Posterior cingulate gyrus (tissue), 11 donors: ENCODE measurements around the gene CABP2.
"Not testable (repeated sequence)": the region's sequence is repeated elsewhere in the genome, so short reads cannot be mapped to it uniquely, and the experiment has no call there.

Source experiments
- DNase-seq, 10 donors: peaks; one replicate each; pipeline versions ENCODE4 v3.0.0 to v3.0.0-alpha.2; 2020 to 2021; ENCODE audit warnings: mixed read lengths in 3 of 10
- intact Hi-C: fragments of 100-400 bp; cut with DNase I; formaldehyde crosslinking; loops from one replicate; pipeline ENCODE4 v1.15.1; 2023

Gene CABP2

GRCh38 chr11:67522844-67523555, at the start of gene CABP2:
Gene CABP2, minus strand, starts transcription at chr11:67523446. Its CDS starts 120 bp downstream, at chr11:67523326.
- intact Hi-C loops: no loop called here
- DNase-seq: peak in 1 of 10 donors; percentile 79

GRCh38 chr11:67572747-67573419, 49.6 kb upstream of the CABP2 start:
- intact Hi-C loops: no loop called here
- DNase-seq: peak in 7 of 10 donors; percentile 39 to 92 (median 53)

GRCh38 chr11:67572305-67572704, 49.1 kb upstream of the CABP2 start:
- no peak for DNase-seq
- intact Hi-C loops: no loop called here

- DNase-seq: no peak
These were observed 48.2 kb upstream of the CABP2 start for GRCh38 chr11:67571443-67571842.

GRCh38 chr11:67564230-67564629, 41.0 kb upstream of the CABP2 start:
- intact Hi-C loops: no loop called here
- DNase-seq: no peak

More at GRCh38 chr11:67571443-67571842, 48.2 kb upstream of the CABP2 start:
- intact Hi-C loops: no loop called here

GRCh38 chr11:67563705-67564114, 40.5 kb upstream of the CABP2 start:
- DNase-seq: peak in 2 of 10 donors; percentile 3 to 39

GRCh38 chr11:67562963-67563704, 39.9 kb upstream of the CABP2 start:
- intact Hi-C loops: no loop called here
- DNase-seq: peak in 1 of 10 donors; percentile 7

More at GRCh38 chr11:67563705-67564114, 40.5 kb upstream of the CABP2 start:
- intact Hi-C loops: not testable (repeated sequence)

GRCh38 chr11:67561971-67562619, 38.8 kb upstream of the CABP2 start:
- no peak for DNase-seq
- intact Hi-C loops: no loop called here

- DNase-seq: no peak
- intact Hi-C loops: no loop called here
These were observed 35.0 kb upstream of the CABP2 start for GRCh38 chr11:67558084-67558772.

GRCh38 chr11:67556244-67556643, 33.0 kb upstream of the CABP2 start:
- intact Hi-C loops: no loop called here
- DNase-seq: no peak

GRCh38 chr11:67551697-67552096, 28.5 kb upstream of the CABP2 start:
- intact Hi-C loops, DNase-seq: not testable (repeated sequence)

- intact Hi-C loops: no loop called here
- DNase-seq: no peak
These were observed 27.9 kb upstream of the CABP2 start for GRCh38 chr11:67551127-67551526.

- DNase-seq: no peak
- intact Hi-C loops: no loop called here
These were observed 25.4 kb upstream of the CABP2 start for GRCh38 chr11:67548555-67549110.

- intact Hi-C loops, DNase-seq: not testable (repeated sequence)
These were observed 24.9 kb upstream of the CABP2 start for GRCh38 chr11:67548112-67548511.

GRCh38 chr11:67545280-67545679, 22.0 kb upstream of the CABP2 start:
- DNase-seq: peak in 1 of 10 donors; percentile 6
- intact Hi-C loops: no loop called here

GRCh38 chr11:67544616-67545242, 21.5 kb upstream of the CABP2 start:
- DNase-seq: peak in 1 of 10 donors; percentile 39
- intact Hi-C loops: no loop called here

- DNase-seq: no peak
- intact Hi-C loops: no loop called here
These were observed 20.3 kb upstream of the CABP2 start for GRCh38 chr11:67543585-67543984.

GRCh38 chr11:67542971-67543370, 19.7 kb upstream of the CABP2 start:
- intact Hi-C loops: no loop called here
- no peak for DNase-seq

GRCh38 chr11:67542169-67542568, 18.9 kb upstream of the CABP2 start:
- intact Hi-C loops: no loop called here
- DNase-seq: no peak
